Activated CD8-positive, alpha-beta memory T cell treated with anti-CD3 and anti-CD28 coated beads for 24 hours (primary cell): ENCODE data around the gene NXPH1.

Source experiments
- DNase-seq: peaks from one replicate; pipeline ENCODE4 v3.0.0-alpha.2; 2020

Gene NXPH1

GRCh38 chr7:8742837-8743236 lies 309.4 kb downstream of the NXPH1 start:
- DNase-seq: no peak

GRCh38 chr7:8747338-8747737 lies 313.9 kb downstream of the NXPH1 start:
- DNase-seq: no peak

GRCh38 chr7:8751557-8752231 lies 318.3 kb downstream of the NXPH1 start:
- DNase-seq: no peak

GRCh38 chr7:8753355-8753754 lies 319.9 kb downstream of the NXPH1 start:
- no peak for DNase-seq

- DNase-seq: no peak
Observed at GRCh38 chr7:8761731-8762130, 328.3 kb downstream of the NXPH1 start.

- DNase-seq: no peak
Observed at GRCh38 chr7:8762803-8763202, 329.4 kb downstream of the NXPH1 start.

- DNase-seq: no peak
Observed at GRCh38 chr7:8765374-8765773, 332.0 kb downstream of the NXPH1 start.

- no peak for DNase-seq
Observed at GRCh38 chr7:8773518-8773917, 340.1 kb downstream of the NXPH1 start.

GRCh38 chr7:8778459-8778858 lies 345.1 kb downstream of the NXPH1 start:
- no peak for DNase-seq

GRCh38 chr7:8781166-8781565 lies 347.8 kb downstream of the NXPH1 start:
- no peak for DNase-seq

- DNase-seq: no peak
Observed at GRCh38 chr7:8783229-8783628, 349.8 kb downstream of the NXPH1 start.

- no peak for DNase-seq
Observed at GRCh38 chr7:8785081-8785480, 351.7 kb downstream of the NXPH1 start.

GRCh38 chr7:8800986-8801385 lies 367.6 kb downstream of the NXPH1 start:
- DNase-seq: no peak
